HG03108 (cell line): ENCODE data around the gene CLDN9.

Experiments
- ATAC-seq: cut with Tn5 transposase; IDR thresholded peaks from one replicate; pipeline ENCODE4 v1.9.1; 2021; ENCODE audit warnings: moderate library complexity; ENCODE audit not compliant: unreplicated experiment

Gene CLDN9

DNA sequence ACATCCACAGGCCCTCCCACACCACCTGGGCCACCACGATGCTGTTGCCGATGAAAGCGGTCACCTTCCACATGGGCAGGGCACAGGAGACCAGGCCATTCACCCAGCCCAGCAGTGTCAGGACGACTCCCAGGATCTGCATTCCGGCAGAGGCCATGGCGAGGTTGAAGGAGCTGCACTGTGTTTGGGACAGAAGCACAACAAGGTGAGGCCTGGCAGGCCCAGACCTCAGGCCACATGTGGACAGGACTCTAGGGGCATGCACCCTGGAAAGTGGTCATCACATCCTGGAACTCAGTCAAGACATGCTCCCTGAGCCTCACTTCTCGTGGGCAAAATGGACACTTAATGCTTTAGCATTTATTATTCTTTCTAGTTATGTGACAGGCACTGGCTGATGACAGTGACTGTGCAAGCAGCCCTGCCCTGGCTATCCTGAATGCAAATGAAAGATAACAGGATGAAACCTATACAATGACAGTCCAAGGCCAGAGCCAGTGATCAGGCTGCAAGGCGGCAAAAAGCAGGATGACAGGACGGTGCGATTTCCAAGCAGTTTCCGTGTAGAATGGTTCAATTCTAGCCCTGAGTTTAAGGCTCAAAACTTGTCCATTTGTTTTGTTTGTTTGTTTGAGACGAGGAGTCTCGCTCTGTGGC is 3.3 kb downstream of the CLDN9 start:
- no peak for ATAC-seq

DNA sequence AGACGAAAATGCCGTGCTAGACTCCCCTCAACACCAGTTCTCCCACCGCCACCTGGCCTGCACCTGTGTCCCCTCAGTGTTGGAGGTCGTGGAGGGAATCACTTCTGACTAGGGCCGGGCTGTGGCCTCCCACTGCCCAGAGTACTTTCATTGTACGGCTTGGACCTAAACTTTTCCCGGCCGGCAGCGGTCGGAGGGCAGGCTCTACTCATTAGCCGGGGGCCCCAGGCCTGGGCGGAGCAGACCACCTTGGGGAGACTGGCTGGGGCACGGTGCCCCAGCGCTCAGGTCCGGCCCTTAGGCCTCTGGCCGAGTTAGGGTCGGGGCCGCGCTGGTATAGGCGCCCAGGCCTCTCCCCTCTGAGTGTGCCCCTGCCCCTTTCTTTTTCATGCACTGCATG is 4.6 kb downstream of the CLDN9 start:
- ATAC-seq = no peak

DNA sequence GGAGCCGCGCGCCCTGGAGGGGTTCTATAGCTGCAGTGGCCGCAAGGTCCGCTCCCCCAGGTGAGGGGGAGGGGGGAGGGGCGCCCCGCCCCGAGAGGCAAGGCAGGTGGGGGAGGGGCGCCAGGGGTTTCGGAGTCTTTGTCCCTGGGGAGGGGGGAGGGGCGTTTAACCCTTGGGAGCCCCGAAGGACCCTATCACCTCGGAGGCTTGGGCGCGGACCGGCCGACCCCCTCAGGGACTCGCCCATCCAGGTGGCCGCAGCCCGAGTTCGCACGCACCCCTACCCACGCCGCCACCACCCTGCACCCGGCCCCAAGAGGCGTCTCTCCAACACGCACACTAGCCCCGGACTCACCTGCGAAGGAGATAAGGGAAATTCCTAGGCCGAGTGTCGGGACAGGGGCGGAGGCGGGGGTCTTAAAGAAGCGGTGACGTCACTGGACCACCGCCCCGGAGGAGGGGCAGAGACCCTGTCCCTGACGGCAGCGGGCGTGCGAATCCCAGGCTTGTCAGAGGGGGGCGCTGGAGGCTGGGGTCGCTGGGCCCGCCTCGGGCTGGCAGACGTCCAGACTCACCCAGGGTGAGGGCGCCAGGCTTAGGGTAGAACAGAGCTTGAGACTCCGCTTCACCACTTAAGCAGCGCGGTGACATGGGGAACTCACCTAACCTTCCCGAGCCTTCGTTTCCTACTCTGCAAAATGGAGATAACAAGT is 5.2 kb downstream of the CLDN9 start, which contains the start of gene CLDN6:
Gene CLDN6 (minus strand): TSS at position 390 of the 713 bp plus-strand sequence. CDS start 2,162 bp downstream, outside the sequence.
- no peak for ATAC-seq

DNA sequence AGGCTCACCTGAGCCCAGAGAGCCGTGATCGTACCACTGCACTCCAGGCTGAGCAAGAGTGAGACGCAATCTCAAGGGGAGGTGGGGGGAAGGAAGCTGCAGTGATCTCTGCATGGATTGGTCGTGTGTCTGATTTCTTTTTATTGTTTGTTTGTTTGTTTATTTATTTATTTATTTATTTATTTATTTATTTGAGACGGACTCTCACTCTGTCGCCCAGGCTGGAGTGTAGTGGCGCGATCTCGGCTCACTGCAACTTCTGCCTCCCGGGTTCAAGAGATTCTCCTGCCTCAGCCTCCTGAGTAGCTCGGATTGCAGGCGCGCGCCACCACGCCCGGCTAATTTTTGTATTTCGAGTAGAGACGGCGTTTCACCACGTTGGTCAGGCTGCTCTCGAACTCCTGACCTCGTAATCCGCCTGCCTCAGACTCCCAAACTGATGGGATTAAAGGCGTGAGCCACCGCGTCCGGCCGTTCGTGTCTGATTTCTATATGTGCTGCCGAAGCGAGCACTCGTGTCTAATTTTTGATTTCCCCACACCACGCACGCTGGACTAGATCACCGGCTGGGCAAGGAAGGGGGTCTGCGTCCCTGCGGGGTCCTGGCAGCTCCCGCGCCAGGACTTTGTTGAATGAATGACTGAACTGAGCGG is 7.0 kb downstream of the CLDN9 start:
- ATAC-seq = no peak

DNA sequence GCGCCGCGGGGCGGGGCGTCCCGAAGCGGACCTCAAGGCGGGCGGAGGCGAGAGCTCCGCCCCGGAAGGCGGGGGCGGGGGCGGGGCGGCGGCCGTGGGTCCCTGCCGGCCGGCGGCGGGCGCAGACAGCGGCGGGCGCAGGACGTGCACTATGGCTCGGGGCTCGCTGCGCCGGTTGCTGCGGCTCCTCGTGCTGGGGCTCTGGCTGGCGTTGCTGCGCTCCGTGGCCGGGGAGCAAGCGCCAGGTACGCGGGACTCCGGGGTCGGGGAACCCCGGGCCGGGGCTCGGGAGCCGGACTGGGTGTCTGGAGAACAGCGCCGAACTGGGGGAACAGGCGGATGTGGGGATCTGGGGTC is 7.5 kb downstream of the CLDN9 start, which contains the start of gene TNFRSF12A:
Gene TNFRSF12A (plus strand): TSS at position 122 of the 357 bp plus-strand sequence. CDS start 30 bp downstream, at position 152.
- ATAC-seq = peak; percentile 19

DNA sequence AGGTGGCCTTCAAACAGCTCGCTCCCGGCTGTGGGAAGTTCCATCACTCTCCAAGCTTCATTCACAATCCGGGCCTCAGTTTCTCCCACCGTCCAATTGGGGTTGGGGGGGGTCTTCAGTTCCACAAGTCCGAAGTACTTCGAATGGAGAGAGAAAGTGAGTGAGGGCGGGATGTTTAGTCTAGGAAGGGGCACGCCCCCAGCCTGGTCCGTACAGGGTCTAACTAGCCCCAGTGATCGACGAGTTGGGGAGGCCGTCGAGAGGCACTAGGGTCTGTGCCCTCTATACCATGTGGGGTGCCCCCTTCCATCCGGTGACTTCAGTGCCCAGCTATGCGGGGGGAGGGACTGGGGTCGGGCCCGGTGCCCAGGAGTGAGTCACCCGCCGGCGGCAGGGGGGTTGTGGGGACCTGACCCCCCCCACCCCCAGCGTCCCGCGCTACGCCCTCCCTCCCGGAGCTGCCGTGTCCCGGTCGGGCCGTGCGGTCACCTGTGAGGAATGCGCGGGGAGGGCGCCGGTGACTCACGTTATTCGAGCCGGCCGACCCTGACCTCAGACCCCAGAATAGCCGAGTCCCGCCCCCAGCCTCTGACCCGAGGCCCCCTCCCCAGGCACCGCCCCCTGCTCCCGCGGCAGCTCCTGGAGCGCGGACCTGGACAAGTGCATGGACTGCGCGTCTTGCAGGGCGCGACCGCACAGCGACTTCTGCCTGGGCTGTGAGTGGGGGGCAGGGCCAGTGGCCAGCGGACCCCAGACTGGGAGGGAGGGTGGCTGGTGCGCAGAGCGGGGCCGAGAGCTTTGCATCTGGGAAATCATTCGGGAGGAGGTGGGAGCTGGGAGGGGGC is 8.1 kb downstream of the CLDN9 start:
- no peak for ATAC-seq

DNA sequence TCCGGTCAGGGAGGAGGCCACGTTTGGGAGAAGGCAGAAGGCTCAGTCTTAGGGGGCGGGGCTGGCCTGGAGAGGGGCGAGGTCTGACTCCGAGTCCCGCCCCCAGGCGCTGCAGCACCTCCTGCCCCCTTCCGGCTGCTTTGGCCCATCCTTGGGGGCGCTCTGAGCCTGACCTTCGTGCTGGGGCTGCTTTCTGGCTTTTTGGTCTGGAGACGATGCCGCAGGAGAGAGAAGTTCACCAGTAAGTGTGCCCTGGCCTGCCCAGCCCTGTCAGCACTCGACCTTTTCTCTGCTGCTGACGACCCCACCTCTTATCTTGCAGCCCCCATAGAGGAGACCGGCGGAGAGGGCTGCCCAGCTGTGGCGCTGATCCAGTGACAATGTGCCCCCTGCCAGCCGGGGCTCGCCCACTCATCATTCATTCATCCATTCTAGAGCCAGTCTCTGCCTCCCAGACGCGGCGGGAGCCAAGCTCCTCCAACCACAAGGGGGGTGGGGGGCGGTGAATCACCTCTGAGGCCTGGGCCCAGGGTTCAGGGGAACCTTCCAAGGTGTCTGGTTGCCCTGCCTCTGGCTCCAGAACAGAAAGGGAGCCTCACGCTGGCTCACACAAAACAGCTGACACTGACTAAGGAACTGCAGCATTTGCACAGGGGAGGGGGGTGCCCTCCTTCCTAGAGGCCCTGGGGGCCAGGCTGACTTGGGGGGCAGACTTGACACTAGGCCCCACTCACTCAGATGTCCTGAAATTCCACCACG is 8.9 kb downstream of the CLDN9 start:
- no peak for ATAC-seq

DNA sequence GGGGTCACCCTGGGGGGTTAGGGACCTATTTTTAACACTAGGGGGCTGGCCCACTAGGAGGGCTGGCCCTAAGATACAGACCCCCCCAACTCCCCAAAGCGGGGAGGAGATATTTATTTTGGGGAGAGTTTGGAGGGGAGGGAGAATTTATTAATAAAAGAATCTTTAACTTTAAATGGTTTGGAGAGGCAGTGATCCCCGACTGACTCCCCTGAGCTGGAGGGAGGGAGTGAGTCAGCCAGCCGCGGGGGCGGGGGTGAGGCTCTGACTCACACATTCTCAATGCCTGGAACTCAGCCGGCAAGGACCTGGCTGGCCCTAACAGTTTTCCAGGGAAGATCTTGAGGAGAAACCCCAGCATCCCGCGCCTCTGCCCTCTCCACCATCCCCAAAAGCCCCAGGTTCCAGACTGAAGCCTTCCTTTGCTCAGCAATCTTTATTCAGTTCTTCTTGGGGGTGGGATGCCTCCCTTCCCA is 9.5 kb downstream of the CLDN9 start:
- ATAC-seq = no peak

DNA sequence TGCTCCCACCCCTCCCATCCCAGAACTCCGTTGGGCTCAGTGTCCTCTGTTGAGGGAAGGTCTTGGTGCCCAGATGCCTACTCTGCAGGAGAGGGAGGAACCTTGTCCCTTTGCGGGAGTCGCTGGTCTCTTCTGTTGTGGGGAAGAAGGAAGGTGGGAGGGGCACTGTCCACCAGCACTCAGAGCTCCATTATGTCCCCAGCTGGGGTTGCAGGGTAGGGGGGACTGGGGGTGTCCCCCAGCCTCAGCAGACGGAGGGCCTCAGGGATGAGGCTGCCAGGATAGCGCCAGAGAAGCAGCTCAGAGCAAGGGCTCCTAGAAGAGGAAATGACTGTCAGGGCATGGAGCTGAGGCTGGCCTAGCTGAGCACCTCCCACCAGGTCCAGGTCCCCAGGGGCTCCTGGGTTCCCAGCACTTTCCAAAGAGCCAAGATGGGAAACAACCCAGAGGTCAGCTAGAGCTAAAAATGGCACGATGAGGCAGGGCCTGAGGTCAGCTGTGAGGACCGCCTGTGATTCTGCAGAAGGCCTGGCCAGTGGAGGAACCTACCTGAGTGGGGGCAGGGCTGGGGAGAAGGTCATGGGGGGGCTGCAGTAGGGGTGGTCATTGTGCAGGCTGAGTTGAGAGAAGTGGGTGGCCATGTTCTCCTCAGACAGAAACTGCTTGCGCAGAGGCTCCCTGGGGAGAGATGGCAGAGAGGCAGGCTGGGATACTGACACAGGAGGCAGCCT is 10.1 kb downstream of the CLDN9 start:
- no peak for ATAC-seq

DNA sequence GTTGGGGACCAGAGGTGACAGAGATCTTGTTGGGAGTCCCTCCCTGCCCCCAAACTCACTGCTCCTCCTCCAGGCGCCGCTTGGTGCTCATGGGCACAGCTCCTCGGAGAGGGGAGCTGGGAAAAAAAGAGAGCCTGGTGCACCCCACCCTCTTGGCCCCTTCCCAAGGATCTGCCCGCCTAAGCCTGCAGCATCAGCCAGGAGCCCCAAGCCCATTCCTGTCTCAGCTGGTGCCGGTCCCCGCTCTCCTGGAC is 10.6 kb downstream of the CLDN9 start:
- no peak for ATAC-seq

DNA sequence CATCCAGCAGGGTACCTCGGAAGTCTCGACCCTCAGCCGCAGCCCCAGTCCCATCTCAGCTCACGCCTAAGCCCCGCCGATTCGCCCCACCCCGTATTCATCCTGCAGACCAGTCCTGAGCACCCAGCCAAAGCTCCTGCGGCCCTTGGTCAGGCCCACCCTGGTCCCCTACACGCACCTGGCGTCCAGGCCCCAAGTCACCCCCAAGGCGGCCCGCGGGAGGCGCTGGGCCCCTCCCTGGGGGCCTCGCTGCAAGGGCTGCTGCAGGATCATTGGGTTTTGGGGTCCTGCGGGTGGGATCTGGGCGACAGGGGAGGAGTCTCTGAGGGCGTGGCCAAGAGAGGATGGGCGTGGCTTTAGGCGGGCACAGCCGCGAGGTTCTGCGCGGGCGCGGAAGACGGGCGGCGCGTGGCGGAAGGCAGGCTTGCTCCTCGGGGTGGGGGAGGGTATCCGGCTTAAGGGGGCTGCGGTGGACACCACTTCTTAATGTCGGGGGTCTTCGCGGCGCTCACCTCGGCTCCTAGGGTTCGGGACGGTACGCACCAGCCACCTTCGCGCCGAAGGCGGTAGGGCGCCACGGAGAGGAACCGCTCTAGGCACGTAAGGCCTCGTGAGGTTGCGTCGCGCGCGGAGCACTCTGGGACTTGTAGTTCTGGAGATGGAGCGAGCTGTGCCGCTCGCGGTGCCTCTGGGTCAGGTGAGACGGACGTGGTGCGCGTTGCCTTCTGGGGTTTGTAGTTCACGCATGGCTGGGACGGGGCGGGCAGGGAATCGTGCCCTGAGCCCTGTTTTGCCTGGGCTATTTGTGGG is 11.2 kb downstream of the CLDN9 start, which contains the start of the genes HCFC1R1 and THOC6:
Gene HCFC1R1 (minus strand): TSS at position 274 of the 810 bp plus-strand sequence. CDS start 1 bp downstream, at position 273.
Gene THOC6 (plus strand): TSS at position 367 of the 810 bp plus-strand sequence. CDS start 292 bp downstream, at position 659.
- peak; percentile 48 for ATAC-seq

DNA sequence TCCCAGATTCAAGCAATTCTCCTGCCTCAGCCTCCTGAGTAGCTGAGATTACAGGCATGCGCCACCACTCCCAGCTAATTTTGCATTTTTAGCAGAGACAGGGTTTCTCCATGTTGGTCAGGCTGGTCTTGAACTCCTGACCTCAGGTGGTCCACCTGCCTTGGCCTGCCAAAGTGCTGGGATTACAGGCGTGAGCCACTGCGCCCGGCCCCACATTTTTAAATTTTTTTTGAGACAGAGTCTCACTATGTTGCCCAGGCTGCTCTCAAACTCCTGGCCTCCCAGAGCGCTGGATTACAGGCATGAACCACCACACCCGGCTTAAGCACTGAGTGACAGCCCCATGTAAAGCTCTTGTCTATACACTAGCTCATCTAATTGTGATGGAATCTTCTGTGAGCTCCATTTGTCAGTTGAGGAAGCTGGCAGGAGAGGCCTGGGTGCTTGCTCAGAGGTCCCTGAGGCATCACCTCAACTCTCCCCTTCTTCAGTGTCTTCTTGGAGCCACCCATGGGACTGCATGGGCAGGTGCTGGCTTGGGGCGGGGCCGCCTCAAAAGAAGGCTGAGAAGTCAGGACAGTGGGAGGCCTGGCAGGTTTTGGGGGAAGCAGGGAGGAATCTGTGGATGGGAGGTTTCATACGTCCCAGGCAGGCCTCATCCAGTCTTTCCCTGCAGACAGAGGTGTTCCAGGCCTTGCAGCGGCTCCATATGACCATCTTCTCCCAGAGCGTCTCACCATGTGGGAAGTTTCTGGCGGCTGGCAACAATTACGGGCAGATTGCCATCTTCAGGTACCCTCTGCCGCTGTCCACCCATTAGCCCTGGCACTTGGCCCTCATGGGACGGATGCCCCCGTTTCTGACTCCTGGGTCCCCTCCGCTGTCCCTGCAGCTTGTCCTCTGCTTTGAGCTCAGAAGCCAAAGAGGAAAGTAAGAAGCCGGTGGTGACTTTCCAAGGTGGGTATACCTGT is 12.6 kb downstream of the CLDN9 start:
- no peak for ATAC-seq

DNA sequence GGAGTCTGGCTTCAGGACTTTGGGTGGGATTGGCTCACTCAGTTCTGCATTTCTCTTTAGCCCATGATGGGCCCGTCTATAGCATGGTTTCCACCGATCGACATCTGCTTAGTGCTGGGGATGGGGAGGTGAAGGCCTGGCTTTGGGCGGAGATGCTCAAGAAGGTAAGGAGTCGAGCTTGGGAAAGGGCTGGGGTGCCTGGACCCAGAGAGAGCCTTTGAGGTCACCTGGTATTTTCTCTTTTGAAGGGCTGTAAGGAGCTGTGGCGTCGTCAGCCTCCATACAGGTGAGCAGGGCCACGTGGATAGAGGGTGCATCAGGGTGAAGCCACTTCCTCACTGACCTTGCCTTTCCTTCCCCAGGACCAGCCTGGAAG is 13.3 kb downstream of the CLDN9 start:
- no peak for ATAC-seq

DNA sequence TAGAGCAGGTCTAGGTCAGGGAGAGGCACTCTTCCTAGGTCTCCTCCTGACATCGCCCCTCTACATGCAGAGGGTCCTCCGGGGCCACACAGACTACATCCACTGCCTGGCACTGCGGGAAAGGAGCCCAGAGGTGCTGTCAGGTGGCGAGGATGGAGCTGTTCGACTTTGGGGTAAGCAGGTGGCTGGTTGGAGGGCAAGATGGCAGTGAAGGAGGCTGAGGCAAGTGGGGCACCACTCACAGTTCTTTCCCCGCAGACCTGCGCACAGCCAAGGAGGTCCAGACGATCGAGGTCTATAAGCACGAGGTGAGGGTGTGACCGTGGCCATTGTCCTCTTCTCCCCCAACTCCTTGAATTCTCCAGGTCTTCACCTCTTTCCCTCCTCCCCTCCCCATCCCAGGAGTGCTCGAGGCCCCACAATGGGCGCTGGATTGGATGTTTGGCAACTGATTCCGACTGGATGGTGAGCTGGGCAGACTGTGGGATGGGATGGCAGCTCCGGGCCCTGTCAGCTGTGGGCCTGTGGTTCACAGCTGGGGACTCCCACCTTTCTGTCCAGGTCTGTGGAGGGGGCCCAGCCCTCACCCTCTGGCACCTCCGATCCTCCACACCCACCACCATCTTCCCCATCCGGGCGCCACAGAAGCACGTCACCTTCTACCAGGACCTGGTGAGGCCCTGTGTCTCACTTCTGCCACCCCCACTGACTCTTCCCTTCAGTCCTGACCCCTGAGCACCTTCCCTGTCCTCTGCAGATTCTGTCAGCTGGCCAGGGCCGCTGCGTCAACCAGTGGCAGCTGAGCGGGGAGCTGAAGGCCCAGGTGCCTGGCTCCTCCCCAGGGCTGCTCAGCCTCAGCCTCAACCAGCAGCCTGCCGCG is 14.1 kb downstream of the CLDN9 start:
- no peak for ATAC-seq

DNA sequence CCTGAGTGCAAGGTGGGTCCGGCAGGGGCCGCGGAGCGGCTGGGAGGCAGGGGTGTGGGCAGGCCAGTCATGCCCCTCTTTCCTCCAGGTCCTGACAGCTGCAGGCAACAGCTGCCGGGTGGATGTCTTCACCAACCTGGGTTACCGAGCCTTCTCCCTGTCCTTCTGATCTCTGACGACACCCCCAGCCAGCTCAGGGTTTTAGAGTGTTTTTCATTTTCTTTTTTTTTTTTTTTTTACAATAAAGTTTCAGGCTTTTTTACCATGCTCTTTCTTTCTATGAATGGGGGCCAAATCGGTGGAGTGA is 14.7 kb downstream of the CLDN9 start:
- ATAC-seq = no peak

DNA sequence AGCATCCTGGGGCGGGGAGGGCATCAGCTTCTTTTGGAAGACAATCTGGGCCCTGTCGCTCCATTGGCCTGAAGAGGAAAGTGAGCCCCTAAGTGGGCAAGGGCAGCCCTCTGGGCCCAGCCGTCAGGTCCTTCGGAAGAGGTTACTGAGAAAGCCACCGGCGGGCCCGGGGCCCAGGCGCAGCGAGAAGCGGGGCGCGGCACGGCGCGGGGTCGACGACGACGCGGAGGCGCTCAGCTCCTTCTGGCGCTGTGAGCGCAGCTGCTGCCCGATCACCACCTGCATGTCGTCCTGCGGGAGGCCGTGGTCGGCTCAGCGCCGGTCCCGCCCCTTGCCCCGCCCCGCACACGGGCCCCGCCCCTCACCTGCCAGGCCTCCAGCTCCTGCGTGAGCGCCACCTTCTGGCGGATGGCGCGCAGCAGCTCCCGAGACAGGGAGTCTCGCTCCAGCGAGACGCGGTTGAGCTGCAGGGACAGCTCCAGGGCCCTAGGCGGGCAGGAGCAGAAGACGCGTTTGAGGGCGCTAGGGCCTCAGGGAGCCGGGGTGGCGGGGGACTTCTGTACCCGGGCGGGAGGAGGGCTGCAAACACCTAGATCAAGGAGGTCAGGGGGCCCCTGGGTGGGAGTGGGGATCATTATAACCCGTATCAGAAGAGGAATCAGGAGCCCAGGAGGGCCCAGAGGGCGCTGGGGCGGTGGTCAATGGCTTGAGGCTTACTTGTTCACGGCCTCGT is 15.4 kb downstream of the CLDN9 start:
- ATAC-seq = peak; percentile 31
